Mammary epithelial cell (primary cell): Measurements from ENCODE around the gene ATP2B2.

ENCODE experiments used
- EZH2 ChIP-seq: IDR thresholded peaks from 2 replicates; pipeline ENCODE4 v1.6.1; 2012; ENCODE audit warnings: low read length, inconsistent platforms, borderline replicate concordance
- TF ChIP-seq, protein P1 (sequence below), 2 donors: IDR thresholded peaks in 1 of 2; conservative IDR thresholded peaks in 1 of 2; 2 replicates each; pipeline ENCODE4 v1.5.1; 2011 to 2012; ENCODE audit warnings: inconsistent platforms in 2 of 2, low read length in 2 of 2, mild to moderate bottlenecking in 2 of 2, control low read depth in 1 of 2, low read depth in 1 of 2; ENCODE audit not compliant: insufficient read depth in 1 of 2; ENCODE audit errors: extremely low read depth in 1 of 2

DNA sequence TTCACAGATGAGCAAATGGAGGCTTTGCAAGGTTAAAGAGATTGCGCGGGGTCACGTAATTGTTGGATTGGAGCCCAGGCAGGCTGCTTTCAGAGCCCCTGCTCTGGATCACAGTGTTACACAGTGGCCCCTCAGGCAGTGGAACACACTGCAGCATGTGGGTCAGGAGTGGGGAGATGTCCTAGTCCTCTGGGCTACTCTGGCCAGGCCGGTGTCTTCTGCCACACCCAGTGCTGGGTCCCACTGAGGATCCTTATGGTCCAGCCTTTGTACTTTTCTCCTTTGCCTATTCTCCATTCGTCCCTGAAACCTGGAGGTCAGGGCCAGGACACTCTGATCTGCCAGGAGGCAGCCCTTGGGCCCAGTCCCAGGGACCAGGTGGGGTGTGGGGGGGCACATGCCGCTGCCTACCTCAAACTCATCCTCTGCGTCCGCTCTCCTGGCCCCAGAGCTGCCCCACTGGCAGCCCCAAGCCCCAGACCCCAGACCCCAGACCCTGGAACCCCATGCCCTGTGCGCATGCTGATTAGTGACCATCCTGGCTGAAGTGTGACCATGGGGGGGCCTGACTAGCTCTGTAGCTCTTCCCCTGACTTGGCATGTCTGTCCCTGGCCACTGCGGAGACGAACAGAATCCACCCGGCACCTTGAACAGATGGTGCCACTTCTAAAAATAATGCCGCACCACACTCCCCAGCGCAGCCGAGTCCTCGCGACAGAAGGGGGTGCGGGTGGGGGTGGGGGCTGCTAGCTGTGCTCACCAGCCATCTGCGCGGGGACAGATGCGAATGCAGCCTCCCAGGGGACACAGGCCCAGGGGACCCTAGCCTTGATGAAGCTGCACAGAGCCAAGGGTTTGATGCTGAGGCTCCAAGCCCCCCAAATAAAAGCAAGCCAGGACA, 41.6 kb downstream of the ATP2B2 start:
- TF ChIP-seq, protein P1, sequence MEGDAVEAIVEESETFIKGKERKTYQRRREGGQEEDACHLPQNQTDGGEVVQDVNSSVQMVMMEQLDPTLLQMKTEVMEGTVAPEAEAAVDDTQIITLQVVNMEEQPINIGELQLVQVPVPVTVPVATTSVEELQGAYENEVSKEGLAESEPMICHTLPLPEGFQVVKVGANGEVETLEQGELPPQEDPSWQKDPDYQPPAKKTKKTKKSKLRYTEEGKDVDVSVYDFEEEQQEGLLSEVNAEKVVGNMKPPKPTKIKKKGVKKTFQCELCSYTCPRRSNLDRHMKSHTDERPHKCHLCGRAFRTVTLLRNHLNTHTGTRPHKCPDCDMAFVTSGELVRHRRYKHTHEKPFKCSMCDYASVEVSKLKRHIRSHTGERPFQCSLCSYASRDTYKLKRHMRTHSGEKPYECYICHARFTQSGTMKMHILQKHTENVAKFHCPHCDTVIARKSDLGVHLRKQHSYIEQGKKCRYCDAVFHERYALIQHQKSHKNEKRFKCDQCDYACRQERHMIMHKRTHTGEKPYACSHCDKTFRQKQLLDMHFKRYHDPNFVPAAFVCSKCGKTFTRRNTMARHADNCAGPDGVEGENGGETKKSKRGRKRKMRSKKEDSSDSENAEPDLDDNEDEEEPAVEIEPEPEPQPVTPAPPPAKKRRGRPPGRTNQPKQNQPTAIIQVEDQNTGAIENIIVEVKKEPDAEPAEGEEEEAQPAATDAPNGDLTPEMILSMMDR (conservative IDR thresholded peaks at IDR 0.05 in 1 of 2, IDR thresholded peaks at IDR 0.05 in 1 of 2; ENCODE audit: extremely low read depth in 1 of 2, insufficient read depth in 1 of 2, low read depth in 1 of 2, low read length in 2 of 2): no peak
- no peak for TF ChIP-seq EZH2
